GM12878 (cell line): ENCODE data around the gene GDE1. TPM values are rescaled to one million over a fixed set of nuclear protein-coding genes. Genes with fewer than 3 reads are reported as not detected.

Experiments
- ATAC-seq: fragments of 200-7000 bp; cut with Tn5 transposase; 3 replicates; pipeline ENCODE4 v1.9.1; 2020; ENCODE audit warnings: mild to moderate bottlenecking, moderate library complexity
- BruUV-seq: library from RNA; stranded (reverse); fragments of 400-500 nt; replicated peaks from 2 replicates; lab custom pipeline; 2021; lab: Mats Ljungman, UMichigan
- CTCF ChIA-PET: fragments of 300-600 bp; sonication (Branson Sonifier 250); formaldehyde crosslinking; extraction: SDS; loops from one replicate; lab custom pipeline; 2021; ENCODE audit warnings: inconsistent platforms; lab: Yijun Ruan, JAX
- POLR2A ChIA-PET: fragments of 350-600 bp; formaldehyde crosslinking; extraction: SDS; loops from one replicate; lab custom pipeline; 2021; ENCODE audit warnings: inconsistent platforms; lab: Charles Lee
- RAD21 ChIA-PET: fragments of 300-600 bp; sonication (Branson Sonifier 250); formaldehyde crosslinking; loops from one replicate; lab custom pipeline; 2023; ENCODE audit warnings: antibody characterized with exemption; ENCODE audit not compliant: unreplicated experiment; lab: Charles Lee
- SMC1A ChIA-PET: fragments of 300-600 bp; sonication (Branson Sonifier 250); formaldehyde crosslinking; loops from one replicate; lab custom pipeline; 2023; ENCODE audit not compliant: unreplicated experiment, uncharacterized antibody; lab: Charles Lee
- DNase-seq: peaks from one replicate; pipeline ENCODE4 v3.0.0-alpha.2; 2011; ENCODE audit warnings: low read depth, low spot score
- FAIRE-seq: peaks from 3 replicates; lab custom pipeline; 2011; peaks lifted over from hg19 to GRCh38; lab: Jason Lieb, UNC
- H2AFZ ChIP-seq: 2 replicates; pipeline ENCODE4 v1.6.0; 2011; ENCODE audit warnings: low read depth, low read length, control low read depth; ENCODE audit not compliant: control insufficient read depth
- H3K27ac ChIP-seq: 2 replicates; pipeline ENCODE4 v1.5.1; 2011; ENCODE audit warnings: control low read depth; ENCODE audit not compliant: control insufficient read depth, insufficient read depth
- H3K27me3 ChIP-seq, 2 experiments: replicated peaks in 1 of 2; 2 replicates each; pipeline versions ENCODE4 v1.6.0 to v1.6.1; 2011; ENCODE audit warnings: low read length in 1 of 2; ENCODE audit not compliant: control insufficient read depth in 2 of 2, insufficient read depth in 2 of 2
- H3K36me3 ChIP-seq, 2 experiments: 2 replicates each; pipeline ENCODE4 v1.5.1; 2011; ENCODE audit warnings: low read length in 1 of 2; ENCODE audit not compliant: control insufficient read depth in 2 of 2, insufficient read depth in 2 of 2
- H3K4me1 ChIP-seq: 2 replicates; pipeline ENCODE4 v1.6.1; 2011; ENCODE audit warnings: mild to moderate bottlenecking, low read length, moderate library complexity, mixed read lengths; ENCODE audit not compliant: control insufficient read depth, insufficient read depth
- H3K4me2 ChIP-seq: 2 replicates; pipeline ENCODE4 v1.6.0; 2011; ENCODE audit warnings: control low read depth; ENCODE audit not compliant: control insufficient read depth, insufficient read depth
- H3K4me3 ChIP-seq: fragments of 200-600 bp; sonication (generic); 2 replicates; pipeline ENCODE4 v1.5.1; 2016
- H3K79me2 ChIP-seq: 2 replicates; pipeline ENCODE4 v1.6.0; 2011; ENCODE audit warnings: low read length; ENCODE audit not compliant: control insufficient read depth, insufficient read depth
- H3K9ac ChIP-seq: 2 replicates; pipeline ENCODE4 v1.8.0; 2011; ENCODE audit warnings: low read length, control low read depth, mixed read lengths; ENCODE audit not compliant: control insufficient read depth, insufficient read depth
- H3K9me3 ChIP-seq: replicated peaks from 3 replicates; pipeline ENCODE4 v1.5.1; 2011; ENCODE audit warnings: mild to moderate bottlenecking, low read length; ENCODE audit not compliant: control insufficient read depth, insufficient read depth
- H4K20me1 ChIP-seq: 2 replicates; pipeline ENCODE4 v1.6.0; 2011; ENCODE audit not compliant: control insufficient read depth, insufficient read depth
- HDAC2 ChIP-seq: fragments of 200-600 bp; sonication (generic); IDR thresholded peaks from 2 replicates; pipeline ENCODE4 v1.6.1; 2017
- MXI1 ChIP-seq: fragments of 150-350 bp; IDR thresholded peaks from 2 replicates; pipeline ENCODE4 v1.6.1; 2011; ENCODE audit warnings: low read depth, mild to moderate bottlenecking, inconsistent platforms, low read length, improper control_type of control experiment
- MYB ChIP-seq: fragments of 150-350 bp; IDR thresholded peaks from 2 replicates; pipeline ENCODE4 v1.6.1; 2014; ENCODE audit warnings: mild to moderate bottlenecking, low read depth, low read length, borderline replicate concordance
- MYC ChIP-seq: IDR thresholded peaks from 2 replicates; pipeline ENCODE4 v1.6.1; 2011; ENCODE audit warnings: mild to moderate bottlenecking, low read length, moderate library complexity, inconsistent platforms; ENCODE audit not compliant: insufficient read depth, insufficient replicate concordance, insufficient read length, severe bottlenecking
- NBN ChIP-seq: fragments of 450-650 bp; IDR thresholded peaks from 2 replicates; pipeline ENCODE4 v1.6.1; 2016
- NR2C2 ChIP-seq: IDR thresholded peaks from 2 replicates; pipeline ENCODE4 v1.6.1; 2011; ENCODE audit warnings: borderline replicate concordance, low read depth; ENCODE audit not compliant: control insufficient read depth, insufficient read length
- SIX5 ChIP-seq: IDR thresholded peaks from 2 replicates; pipeline ENCODE4 v1.6.1; 2011; ENCODE audit warnings: mild to moderate bottlenecking, low read depth, low read length, moderate library complexity; ENCODE audit not compliant: severe bottlenecking
- YY1 ChIP-seq: IDR thresholded peaks from 2 replicates; pipeline ENCODE4 v1.6.1; 2011; ENCODE audit warnings: low read depth, mild to moderate bottlenecking, low read length
- ZNF217 ChIP-seq: fragments of 450-650 bp; IDR thresholded peaks from 2 replicates; pipeline ENCODE4 v1.6.1; 2017; ENCODE audit warnings: antibody characterized with exemption, mild to moderate bottlenecking
- WGBS: methylation state at CpG from one replicate; pipeline ENCODE4 v1.1.6; 2016; ENCODE audit warnings: low lambda C conversion rate; ENCODE audit not compliant: insufficient replicate concordance, insufficient coverage; ENCODE audit errors: missing lambda C conversion rate; 5-methylcytosine and 5-hydroxymethylcytosine counted together
- in situ Hi-C: fragments of 300-500 bp; cut with MboI; formaldehyde crosslinking; loops from 9 replicates; pipeline ENCODE4 v1.14.3; 2018; ENCODE audit warnings: mixed read lengths
- intact Hi-C: fragments of 100-400 bp; cut with micrococcal nuclease; formaldehyde crosslinking; loops from one replicate; pipeline ENCODE4 v1.14.2; 2022; ENCODE audit not compliant: unreplicated experiment
- polyA plus RNA-seq, 11 experiments: library from polyadenylated mRNA; depleted of rRNA in 4 of 11; unstranded in 6 of 11; stranded (reverse) in 5 of 11; fragments of >200 nt; fragmentation: Nextera tagmentation in 4 of 11; fragmentation: Illumina TruSeq in 1 of 11; extraction: Ambion mirVana in 4 of 11; extraction: Trizol in 1 of 11; gene quantifications; 1 replicate in 1 of 11; 2 replicates in 10 of 11; pipeline versions ENCODE4 v1.2.1 to v1.2.3, GENCODE V29; 2011 to 2016; ENCODE audit warnings: inconsistent platforms in 2 of 11, missing spikeins in 2 of 11, low read depth in 1 of 11
- total RNA-seq, 4 experiments: library from RNA; depleted of rRNA in 3 of 4; stranded (reverse); fragments of >200 nt in 3 of 4; fragmentation: Illumina TruSeq in 1 of 4; extraction: Trizol in 1 of 4; gene quantifications; 2 replicates each; pipeline versions ENCODE4 v1.2.1 to v1.2.3, GENCODE V29; 2013 to 2021
- TF ChIP-seq, protein P1 (sequence below): fragments of 450-650 bp; IDR thresholded peaks from 2 replicates; pipeline ENCODE4 v1.6.1; 2018; ENCODE audit warnings: borderline replicate concordance, mild to moderate bottlenecking; ENCODE audit not compliant: partially characterized antibody
- TF ChIP-seq, protein P2 (sequence below): fragments of 450-650 bp; IDR thresholded peaks from 2 replicates; pipeline ENCODE4 v1.6.1; 2017; ENCODE audit warnings: low read depth, mild to moderate bottlenecking, moderate library complexity
- TF ChIP-seq, protein P3 (sequence below): fragments of 150-350 bp; IDR thresholded peaks from 2 replicates; pipeline ENCODE4 v1.6.1; 2016; ENCODE audit warnings: low read depth, low read length
- TF ChIP-seq, protein P4 (sequence below): fragments of 450-650 bp; conservative IDR thresholded peaks from 2 replicates; pipeline ENCODE4 v1.6.1; 2017; ENCODE audit warnings: mild to moderate bottlenecking, moderate library complexity

The GDE1 gene
- total and polyA plus RNA-seq, 10 of the 15 experiments (the other 5 are each of a cell fraction or from before 2014, with no cell fraction given) = 14.8 to 31.8 (median 21.0) TPM

DNA sequence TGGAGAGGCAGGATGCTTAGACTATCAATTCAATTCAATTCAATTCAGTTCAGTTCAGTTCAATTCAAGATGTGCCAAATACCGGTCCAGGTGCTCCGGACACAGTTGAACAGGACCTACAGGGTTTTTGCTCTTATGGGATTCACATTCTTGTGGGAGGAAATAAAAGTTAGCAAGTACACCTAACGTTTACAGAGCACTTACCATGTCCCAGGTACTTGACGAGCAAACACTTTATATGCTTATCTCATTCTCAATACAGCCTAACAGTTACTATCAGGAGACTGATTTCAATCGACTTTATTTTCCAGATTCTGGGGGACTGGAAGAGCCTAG lies 467 bp upstream of the GDE1 start:
- FAIRE-seq (no peak), DNase-seq (no peak), ATAC-seq (no peak)
- ChIA-PET POLR2A (no interaction called here), CTCF (no interaction called here), RAD21 (interaction anchor here (2.1 kb wide), 1 partner anchor 33 kb away, joined by 9 read pairs; the partner anchor contains the start of gene VPS35L), SMC1A (no interaction called here)
- intact Hi-C loops (loop anchor here (5.0 kb wide), 1 partner anchor 455 kb away; the partner anchor contains the start of gene COQ7), in situ Hi-C loops (loop anchor here (10.0 kb wide), 1 partner anchor 728 kb away; the partner anchor contains the start of gene RPS15A)
- Histone ChIP-seq H3K9me3 (no peaks in the 10 kb centered on the region), H3K79me2 (peaks cover 67% of the 10 kb centered on the region), H3K27me3 (no peaks in the 10 kb centered on the region), H3K9ac (peak overlapping the region; percentile 83; the same call in 1 of the 2 replicates), H3K4me3 (peak overlapping the region; percentile 81; the same call in 1 of the 2 replicates), H3K4me2 (peak overlapping the region; percentile 90), H2AFZ (peak overlapping the region; percentile 87), H3K27ac (no peak overlapping the region), H4K20me1 (no peaks in the 10 kb centered on the region), H3K36me3 (no peaks in the 10 kb centered on the region), H3K4me1 (peaks cover 14% of the 10 kb centered on the region)
- 15% methylated on average over 5 of the region's 5 CpGs for WGBS
- BruUV-seq = no TSS peak
- no peak for TF ChIP-seq YY1
- TF ChIP-seq NBN = no peak
- TF ChIP-seq MXI1 = no peak
- TF ChIP-seq, protein P1, sequence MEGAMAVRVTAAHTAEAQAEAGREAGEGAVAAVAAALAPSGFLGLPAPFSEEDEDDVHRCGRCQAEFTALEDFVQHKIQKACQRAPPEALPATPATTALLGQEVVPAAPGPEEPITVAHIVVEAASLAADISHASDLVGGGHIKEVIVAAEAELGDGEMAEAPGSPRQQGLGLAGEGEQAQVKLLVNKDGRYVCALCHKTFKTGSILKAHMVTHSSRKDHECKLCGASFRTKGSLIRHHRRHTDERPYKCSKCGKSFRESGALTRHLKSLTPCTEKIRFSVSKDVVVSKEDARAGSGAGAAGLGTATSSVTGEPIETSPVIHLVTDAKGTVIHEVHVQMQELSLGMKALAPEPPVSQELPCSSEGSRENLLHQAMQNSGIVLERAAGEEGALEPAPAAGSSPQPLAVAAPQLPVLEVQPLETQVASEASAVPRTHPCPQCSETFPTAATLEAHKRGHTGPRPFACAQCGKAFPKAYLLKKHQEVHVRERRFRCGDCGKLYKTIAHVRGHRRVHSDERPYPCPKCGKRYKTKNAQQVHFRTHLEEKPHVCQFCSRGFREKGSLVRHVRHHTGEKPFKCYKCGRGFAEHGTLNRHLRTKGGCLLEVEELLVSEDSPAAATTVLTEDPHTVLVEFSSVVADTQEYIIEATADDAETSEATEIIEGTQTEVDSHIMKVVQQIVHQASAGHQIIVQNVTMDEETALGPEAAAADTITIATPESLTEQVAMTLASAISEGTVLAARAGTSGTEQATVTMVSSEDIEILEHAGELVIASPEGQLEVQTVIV = no peak
- no peak for TF ChIP-seq NR2C2
- TF ChIP-seq, protein P2, sequence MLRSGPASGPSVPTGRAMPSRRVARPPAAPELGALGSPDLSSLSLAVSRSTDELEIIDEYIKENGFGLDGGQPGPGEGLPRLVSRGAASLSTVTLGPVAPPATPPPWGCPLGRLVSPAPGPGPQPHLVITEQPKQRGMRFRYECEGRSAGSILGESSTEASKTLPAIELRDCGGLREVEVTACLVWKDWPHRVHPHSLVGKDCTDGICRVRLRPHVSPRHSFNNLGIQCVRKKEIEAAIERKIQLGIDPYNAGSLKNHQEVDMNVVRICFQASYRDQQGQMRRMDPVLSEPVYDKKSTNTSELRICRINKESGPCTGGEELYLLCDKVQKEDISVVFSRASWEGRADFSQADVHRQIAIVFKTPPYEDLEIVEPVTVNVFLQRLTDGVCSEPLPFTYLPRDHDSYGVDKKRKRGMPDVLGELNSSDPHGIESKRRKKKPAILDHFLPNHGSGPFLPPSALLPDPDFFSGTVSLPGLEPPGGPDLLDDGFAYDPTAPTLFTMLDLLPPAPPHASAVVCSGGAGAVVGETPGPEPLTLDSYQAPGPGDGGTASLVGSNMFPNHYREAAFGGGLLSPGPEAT = no peak
- no peak for TF ChIP-seq MYB
- TF ChIP-seq, protein P3, sequence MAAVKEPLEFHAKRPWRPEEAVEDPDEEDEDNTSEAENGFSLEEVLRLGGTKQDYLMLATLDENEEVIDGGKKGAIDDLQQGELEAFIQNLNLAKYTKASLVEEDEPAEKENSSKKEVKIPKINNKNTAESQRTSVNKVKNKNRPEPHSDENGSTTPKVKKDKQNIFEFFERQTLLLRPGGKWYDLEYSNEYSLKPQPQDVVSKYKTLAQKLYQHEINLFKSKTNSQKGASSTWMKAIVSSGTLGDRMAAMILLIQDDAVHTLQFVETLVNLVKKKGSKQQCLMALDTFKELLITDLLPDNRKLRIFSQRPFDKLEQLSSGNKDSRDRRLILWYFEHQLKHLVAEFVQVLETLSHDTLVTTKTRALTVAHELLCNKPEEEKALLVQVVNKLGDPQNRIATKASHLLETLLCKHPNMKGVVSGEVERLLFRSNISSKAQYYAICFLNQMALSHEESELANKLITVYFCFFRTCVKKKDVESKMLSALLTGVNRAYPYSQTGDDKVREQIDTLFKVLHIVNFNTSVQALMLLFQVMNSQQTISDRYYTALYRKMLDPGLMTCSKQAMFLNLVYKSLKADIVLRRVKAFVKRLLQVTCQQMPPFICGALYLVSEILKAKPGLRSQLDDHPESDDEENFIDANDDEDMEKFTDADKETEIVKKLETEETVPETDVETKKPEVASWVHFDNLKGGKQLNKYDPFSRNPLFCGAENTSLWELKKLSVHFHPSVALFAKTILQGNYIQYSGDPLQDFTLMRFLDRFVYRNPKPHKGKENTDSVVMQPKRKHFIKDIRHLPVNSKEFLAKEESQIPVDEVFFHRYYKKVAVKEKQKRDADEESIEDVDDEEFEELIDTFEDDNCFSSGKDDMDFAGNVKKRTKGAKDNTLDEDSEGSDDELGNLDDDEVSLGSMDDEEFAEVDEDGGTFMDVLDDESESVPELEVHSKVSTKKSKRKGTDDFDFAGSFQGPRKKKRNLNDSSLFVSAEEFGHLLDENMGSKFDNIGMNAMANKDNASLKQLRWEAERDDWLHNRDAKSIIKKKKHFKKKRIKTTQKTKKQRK = no peak
- no peak for TF ChIP-seq SIX5
- no peak for TF ChIP-seq HDAC2
- TF ChIP-seq MYC = no peak
- TF ChIP-seq ZNF217 = no peak
- TF ChIP-seq, protein P4, sequence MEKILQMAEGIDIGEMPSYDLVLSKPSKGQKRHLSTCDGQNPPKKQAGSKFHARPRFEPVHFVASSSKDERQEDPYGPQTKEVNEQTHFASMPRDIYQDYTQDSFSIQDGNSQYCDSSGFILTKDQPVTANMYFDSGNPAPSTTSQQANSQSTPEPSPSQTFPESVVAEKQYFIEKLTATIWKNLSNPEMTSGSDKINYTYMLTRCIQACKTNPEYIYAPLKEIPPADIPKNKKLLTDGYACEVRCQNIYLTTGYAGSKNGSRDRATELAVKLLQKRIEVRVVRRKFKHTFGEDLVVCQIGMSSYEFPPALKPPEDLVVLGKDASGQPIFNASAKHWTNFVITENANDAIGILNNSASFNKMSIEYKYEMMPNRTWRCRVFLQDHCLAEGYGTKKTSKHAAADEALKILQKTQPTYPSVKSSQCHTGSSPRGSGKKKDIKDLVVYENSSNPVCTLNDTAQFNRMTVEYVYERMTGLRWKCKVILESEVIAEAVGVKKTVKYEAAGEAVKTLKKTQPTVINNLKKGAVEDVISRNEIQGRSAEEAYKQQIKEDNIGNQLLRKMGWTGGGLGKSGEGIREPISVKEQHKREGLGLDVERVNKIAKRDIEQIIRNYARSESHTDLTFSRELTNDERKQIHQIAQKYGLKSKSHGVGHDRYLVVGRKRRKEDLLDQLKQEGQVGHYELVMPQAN = no peak
